SK-N-DZ (cell line): ENCODE measurements around the gene TEX9. TPM values are rescaled to one million over a fixed set of nuclear protein-coding genes. Genes with fewer than 3 reads are reported as not detected.
"Not testable (repeated sequence)": the region's sequence is repeated elsewhere in the genome, so short reads cannot be mapped to it uniquely, and the experiment has no call there.

Experiments used
- DNase-seq: peaks from one replicate; pipeline ENCODE4 v3.0.0-alpha.2; 2015; ENCODE audit warnings: low spot score
- polyA plus RNA-seq, 2 experiments: library from polyadenylated mRNA; depleted of rRNA; stranded (reverse); fragments of >200 nt; gene quantifications; 2 replicates each; pipeline ENCODE4 v1.2.3, GENCODE V29; 2014

Gene TEX9
- 8.8 and 9.7 TPM in 2 replicates for polyA plus RNA-seq (2014; cell fraction: cytosol; rRNA removed)
- polyA plus RNA-seq (2014; cell fraction: nucleus; rRNA removed): 19.9 and 20.2 TPM in 2 replicates

- DNase-seq: peak; percentile 86
Measured at GRCh38 chr15:56365075-56365711, at the start of gene TEX9. Gene TEX9 (plus strand): TSS chr15:56365426. CDS start chr15:56365451, 25 bp downstream.

- DNase-seq: not testable (repeated sequence)
Measured at GRCh38 chr15:56316561-56316960, 48.7 kb upstream of the TEX9 start.

GRCh38 chr15:56320316-56320715, 44.9 kb upstream of the TEX9 start:
- no peak for DNase-seq

GRCh38 chr15:56320861-56321260, 44.4 kb upstream of the TEX9 start:
- DNase-seq: no peak

- DNase-seq: no peak
Measured at GRCh38 chr15:56322444-56322843, 42.8 kb upstream of the TEX9 start.

GRCh38 chr15:56323435-56323834, 41.8 kb upstream of the TEX9 start:
- DNase-seq: no peak

GRCh38 chr15:56325186-56325585, 40.0 kb upstream of the TEX9 start:
- DNase-seq: no peak

GRCh38 chr15:56327721-56328502, 37.3 kb upstream of the TEX9 start:
- no peak for DNase-seq

- peak; percentile 15 for DNase-seq
Measured at GRCh38 chr15:56337084-56337725, 28.0 kb upstream of the TEX9 start.

GRCh38 chr15:56339594-56339993, 25.6 kb upstream of the TEX9 start:
- DNase-seq: no peak

GRCh38 chr15:56341201-56341600, 24.0 kb upstream of the TEX9 start:
- no peak for DNase-seq

GRCh38 chr15:56342653-56343052, 22.6 kb upstream of the TEX9 start:
- DNase-seq: peak; percentile 18

GRCh38 chr15:56343879-56344278, 21.3 kb upstream of the TEX9 start:
- DNase-seq: no peak

GRCh38 chr15:56344336-56344735, 20.9 kb upstream of the TEX9 start:
- no peak for DNase-seq

- DNase-seq: no peak
Measured at GRCh38 chr15:56346414-56346813, 18.8 kb upstream of the TEX9 start.

GRCh38 chr15:56349554-56349953, 15.7 kb upstream of the TEX9 start:
- no peak for DNase-seq

- DNase-seq: no peak
Measured at GRCh38 chr15:56351353-56351752, 13.9 kb upstream of the TEX9 start.

- no peak for DNase-seq
Measured at GRCh38 chr15:56351957-56352506, 13.2 kb upstream of the TEX9 start.

GRCh38 chr15:56353119-56353518, 12.1 kb upstream of the TEX9 start:
- no peak for DNase-seq

GRCh38 chr15:56353740-56354139, 11.5 kb upstream of the TEX9 start:
- no peak for DNase-seq

GRCh38 chr15:56356616-56357015, 8.6 kb upstream of the TEX9 start:
- DNase-seq: no peak

- no peak for DNase-seq
Measured at GRCh38 chr15:56358604-56359003, 6.6 kb upstream of the TEX9 start.
